Ecto neural progenitor cell (in vitro differentiated cells): ENCODE data around the gene EPHB2.
"Not testable (repeated sequence)": the region's sequence is repeated elsewhere in the genome, so short reads cannot be mapped to it uniquely, and the experiment has no call there.

Source experiments
- DNase-seq: peaks from one replicate; pipeline ENCODE4 v3.0.0-alpha.2; 2018; ENCODE audit warnings: low spot score

Gene EPHB2

GRCh38 chr1:22821027-22821426, 110.4 kb downstream of the EPHB2 start:
- no peak for DNase-seq

- DNase-seq = no peak
Measured at GRCh38 chr1:22822371-22822770, 111.7 kb downstream of the EPHB2 start.

GRCh38 chr1:22824466-22824865, 113.8 kb downstream of the EPHB2 start:
- DNase-seq = no peak

- no peak for DNase-seq
Measured at GRCh38 chr1:22824975-22825374, 114.3 kb downstream of the EPHB2 start.

- DNase-seq = no peak
Measured at GRCh38 chr1:22825486-22826189, 115.0 kb downstream of the EPHB2 start.

GRCh38 chr1:22826604-22827580, 116.3 kb downstream of the EPHB2 start:
- no peak for DNase-seq

- no peak for DNase-seq
Measured at GRCh38 chr1:22827666-22828483, 117.2 kb downstream of the EPHB2 start.

GRCh38 chr1:22828484-22829308, 118.1 kb downstream of the EPHB2 start:
- no peak for DNase-seq

- DNase-seq = no peak
Measured at GRCh38 chr1:22829309-22829989, 118.8 kb downstream of the EPHB2 start.

- DNase-seq = no peak
Measured at GRCh38 chr1:22830041-22830566, 119.5 kb downstream of the EPHB2 start.

- no peak for DNase-seq
Measured at GRCh38 chr1:22830757-22831340, 120.2 kb downstream of the EPHB2 start.

- DNase-seq = no peak
Measured at GRCh38 chr1:22831729-22832413, 121.2 kb downstream of the EPHB2 start.

GRCh38 chr1:22832414-22832786, 121.8 kb downstream of the EPHB2 start:
- DNase-seq = no peak

GRCh38 chr1:22833699-22834098, 123.1 kb downstream of the EPHB2 start:
- DNase-seq = no peak

GRCh38 chr1:22834420-22834819, 123.8 kb downstream of the EPHB2 start:
- not testable (repeated sequence) for DNase-seq

- no peak for DNase-seq
Measured at GRCh38 chr1:22835636-22836319, 125.1 kb downstream of the EPHB2 start.

- DNase-seq = no peak
Measured at GRCh38 chr1:22836850-22837249, 126.2 kb downstream of the EPHB2 start.

GRCh38 chr1:22837332-22837731, 126.7 kb downstream of the EPHB2 start:
- DNase-seq = no peak

GRCh38 chr1:22838965-22839364, 128.3 kb downstream of the EPHB2 start:
- no peak for DNase-seq
